ENCODE results near the gene IFRD2.

GRCh38 chr3:50319181-50319893 lies 27.1 kb upstream of the IFRD2 start:
- TF ChIP-seq, protein P1, sequence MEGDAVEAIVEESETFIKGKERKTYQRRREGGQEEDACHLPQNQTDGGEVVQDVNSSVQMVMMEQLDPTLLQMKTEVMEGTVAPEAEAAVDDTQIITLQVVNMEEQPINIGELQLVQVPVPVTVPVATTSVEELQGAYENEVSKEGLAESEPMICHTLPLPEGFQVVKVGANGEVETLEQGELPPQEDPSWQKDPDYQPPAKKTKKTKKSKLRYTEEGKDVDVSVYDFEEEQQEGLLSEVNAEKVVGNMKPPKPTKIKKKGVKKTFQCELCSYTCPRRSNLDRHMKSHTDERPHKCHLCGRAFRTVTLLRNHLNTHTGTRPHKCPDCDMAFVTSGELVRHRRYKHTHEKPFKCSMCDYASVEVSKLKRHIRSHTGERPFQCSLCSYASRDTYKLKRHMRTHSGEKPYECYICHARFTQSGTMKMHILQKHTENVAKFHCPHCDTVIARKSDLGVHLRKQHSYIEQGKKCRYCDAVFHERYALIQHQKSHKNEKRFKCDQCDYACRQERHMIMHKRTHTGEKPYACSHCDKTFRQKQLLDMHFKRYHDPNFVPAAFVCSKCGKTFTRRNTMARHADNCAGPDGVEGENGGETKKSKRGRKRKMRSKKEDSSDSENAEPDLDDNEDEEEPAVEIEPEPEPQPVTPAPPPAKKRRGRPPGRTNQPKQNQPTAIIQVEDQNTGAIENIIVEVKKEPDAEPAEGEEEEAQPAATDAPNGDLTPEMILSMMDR (IDR thresholded peaks at IDR 0.05), result no peak
- TF ChIP-seq POLR2A (IDR thresholded peaks at IDR 0.05), result no peak
